ENCODE results near the gene ZNF526.

DNA sequence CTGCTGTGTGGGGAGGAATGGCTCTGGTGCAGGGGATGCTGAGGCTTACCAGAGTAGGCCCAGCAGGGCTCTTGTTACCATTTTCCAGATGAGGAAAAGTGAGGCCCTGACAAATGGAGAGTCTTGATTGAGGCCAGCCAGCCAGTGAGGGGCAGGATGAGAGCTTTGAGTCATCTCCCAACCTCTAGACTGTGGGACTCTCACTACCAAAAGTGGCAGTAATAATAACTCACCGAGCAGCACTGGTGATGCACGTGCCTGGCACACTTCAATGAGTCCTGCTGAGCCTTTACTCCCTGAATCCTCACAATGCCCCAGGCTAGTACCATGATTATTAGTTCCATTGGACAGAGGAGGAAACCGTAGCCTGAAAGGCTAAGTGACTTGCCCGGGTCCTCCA, 56.7 kb downstream of the ZNF526 start:
- TF ChIP-seq CTCF (IDR thresholded peaks at IDR 0.05; ENCODE audit: insufficient read depth, low read length, poor library complexity, severe bottlenecking) (no peak), EZH2phosphoT487 (conservative IDR thresholded peaks at IDR 0.05; ENCODE audit: low read length) (no peak)

Data from SU-DHL-6 (cell line).